ENCODE data around the gene KIF1A.

The KIF1A gene

GRCh38 chr2:240760576-240761246 is 59.3 kb downstream of the KIF1A start:
- no peak for DNase-seq

DNA sequence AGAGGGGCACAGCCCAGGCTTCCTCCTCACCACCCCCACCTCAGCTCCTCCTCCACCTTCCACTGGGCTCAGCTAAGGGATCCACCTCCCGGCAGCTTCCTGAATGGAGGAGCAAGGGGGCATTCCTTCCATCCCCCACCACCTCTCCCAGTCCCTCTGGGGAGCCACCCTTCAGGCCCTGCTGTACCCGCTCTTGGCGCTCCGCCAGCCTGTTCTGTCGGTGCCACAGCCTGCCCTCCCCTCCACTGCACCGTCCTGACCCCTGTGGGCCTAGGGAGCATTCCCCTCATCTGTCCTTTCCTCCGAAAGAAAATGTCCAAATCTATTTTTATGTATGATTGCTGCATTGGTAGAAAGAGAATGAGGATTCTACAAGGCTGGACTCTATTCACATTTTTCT is 59.9 kb downstream of the KIF1A start:
- no peak for DNase-seq

DNA sequence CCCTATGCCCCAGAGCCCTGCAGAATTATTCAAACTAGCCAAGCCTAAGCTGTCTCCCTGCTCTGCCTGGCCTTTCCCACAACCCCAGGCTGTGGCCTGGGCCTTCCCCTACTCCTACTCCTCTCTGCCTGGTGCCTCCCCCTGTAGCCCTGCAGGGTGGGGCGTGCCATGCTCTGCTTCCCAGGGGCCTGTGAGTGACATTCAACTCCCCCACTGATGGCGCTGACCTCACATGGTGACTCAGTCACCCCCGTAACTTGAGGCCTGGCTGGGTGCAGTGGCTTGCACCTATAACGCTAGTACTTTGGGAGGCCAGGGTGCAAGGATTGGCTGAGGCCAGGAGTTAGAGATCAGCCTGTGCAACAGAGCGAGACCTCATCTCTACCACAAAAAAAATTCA is 60.6 kb downstream of the KIF1A start:
- no peak for DNase-seq

DNA sequence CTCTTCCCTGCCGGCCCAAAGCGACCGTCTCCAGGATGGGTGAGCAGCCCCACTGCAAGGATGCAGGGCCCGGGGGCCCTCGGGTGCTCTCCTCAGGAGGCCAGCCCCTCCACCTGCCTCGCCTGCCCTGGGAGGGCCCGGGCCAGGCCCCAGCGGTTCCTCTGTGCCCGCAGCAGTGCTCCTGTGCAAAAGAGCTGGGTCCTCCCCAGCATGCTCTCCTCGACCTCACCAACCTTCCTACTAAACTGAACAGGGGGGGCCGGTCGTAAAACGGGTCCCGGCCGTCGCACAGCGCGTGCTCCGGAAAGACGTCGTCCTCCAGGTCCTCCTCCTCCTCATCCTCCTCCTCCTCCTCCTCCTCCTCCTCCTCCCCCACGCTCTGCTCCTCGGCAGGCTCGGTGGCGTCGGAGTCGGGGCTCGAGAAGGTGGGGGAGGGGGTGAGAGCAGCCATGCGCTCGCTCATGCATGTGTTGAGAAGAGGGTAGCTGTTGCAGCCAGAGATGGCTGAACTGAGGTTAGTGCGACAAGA is 62.9 kb downstream of the KIF1A start:
- DNase-seq, result no peak

DNA sequence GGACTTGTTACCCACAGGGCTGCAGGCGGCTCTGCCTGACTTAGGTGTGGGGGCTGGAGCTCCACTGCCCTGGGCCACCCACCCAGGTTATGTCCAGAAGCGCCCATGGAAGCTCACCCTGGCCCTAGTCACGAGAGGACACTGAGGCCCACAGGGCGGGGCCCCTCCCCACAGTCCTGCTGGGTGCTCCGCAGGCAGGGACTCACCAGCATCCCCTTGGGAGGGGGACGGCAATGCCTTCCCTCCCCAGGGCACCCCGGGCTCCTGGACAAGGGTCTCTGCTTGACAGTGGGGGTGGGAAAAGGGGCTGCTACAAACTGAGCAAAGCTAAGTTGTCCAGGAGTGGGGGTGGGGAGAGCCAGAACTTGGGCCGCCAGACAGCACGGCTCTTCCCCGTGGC is 67.8 kb downstream of the KIF1A start:
- no peak for DNase-seq

GRCh38 chr2:240750409-240750808 is 69.6 kb downstream of the KIF1A start:
- no peak for DNase-seq

- no peak for DNase-seq
Measured at GRCh38 chr2:240749516-240749915, 70.5 kb downstream of the KIF1A start.

DNA sequence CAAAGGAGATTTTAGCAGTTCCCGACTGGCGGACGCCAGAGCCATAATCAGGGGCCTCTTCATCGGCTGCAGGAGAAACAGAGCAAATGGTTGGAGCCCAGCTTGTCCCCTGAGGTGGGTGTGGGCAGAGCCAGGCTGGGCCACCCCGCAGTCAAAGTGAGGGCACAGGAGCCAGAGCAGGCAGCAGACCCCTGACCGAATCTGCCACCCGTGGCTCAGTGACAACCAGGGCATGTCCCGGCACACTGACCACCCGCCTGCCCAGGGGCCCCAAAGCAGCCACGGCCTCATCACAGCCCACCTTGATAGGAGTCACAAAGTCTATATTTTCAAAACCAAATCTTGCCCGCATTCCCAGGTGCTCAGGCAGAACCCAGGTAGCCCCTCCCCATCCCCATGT is 72.8 kb downstream of the KIF1A start:
- DNase-seq, result no peak

DNA sequence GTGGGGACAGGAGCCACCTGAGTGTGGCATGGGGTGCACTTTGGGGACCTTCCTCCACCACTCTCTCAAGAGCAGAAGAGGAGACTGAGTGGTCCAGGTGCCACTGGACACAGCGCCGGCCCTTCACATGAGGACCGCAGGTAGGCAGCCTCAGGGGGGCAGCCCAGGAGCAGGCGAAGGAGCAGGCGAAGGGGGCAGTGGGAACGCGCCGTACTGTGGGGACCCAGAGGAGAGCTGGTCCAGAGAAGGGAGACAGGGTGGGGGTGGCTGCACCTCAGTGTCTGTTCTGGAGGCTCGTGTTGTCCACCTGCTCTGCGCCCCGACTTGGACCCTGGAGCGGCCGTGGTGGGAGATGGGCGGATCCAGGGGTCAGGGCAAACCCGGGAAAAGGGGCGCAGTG is 73.3 kb downstream of the KIF1A start:
- no peak for DNase-seq

DNA sequence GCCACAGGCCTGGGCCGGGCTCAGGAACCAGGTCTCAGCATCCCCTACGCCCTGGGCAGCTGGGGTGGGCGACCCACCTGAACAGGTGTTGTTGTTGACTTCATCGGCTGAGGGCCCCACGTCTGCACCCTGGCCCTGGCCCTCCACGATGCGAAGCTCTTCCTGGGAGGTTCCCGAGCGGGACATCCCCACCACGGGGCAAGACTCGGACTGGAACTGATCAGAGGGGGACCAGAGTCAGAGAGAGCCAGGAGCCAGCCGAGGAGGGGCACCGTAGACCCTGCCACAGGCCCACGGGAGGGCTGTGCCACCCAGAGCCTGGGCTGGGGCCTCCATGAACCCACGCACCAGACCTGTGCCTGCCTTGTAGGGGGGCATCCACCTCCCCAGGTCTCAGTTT is 74.1 kb downstream of the KIF1A start:
- no peak for DNase-seq

DNA sequence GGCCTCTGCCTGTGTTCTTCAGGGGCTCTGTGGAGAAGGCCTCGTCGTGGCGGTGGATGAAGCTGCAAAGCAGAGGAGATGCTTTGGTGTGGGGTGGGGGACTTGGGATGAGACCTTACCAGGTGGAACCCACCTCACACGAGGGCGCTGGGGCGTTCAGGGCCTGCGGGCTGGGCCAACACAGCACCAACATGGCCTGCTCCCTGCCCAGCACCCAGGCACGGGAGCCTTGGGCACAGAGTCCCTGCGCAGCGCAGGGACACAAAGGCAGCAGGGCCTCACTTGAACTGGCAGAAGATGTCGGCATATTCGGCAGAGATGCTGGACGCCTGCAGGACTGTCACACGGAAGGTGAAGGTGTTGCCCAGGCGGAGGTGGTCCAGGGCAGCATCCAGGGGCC is 74.6 kb downstream of the KIF1A start:
- DNase-seq, result no peak

DNA sequence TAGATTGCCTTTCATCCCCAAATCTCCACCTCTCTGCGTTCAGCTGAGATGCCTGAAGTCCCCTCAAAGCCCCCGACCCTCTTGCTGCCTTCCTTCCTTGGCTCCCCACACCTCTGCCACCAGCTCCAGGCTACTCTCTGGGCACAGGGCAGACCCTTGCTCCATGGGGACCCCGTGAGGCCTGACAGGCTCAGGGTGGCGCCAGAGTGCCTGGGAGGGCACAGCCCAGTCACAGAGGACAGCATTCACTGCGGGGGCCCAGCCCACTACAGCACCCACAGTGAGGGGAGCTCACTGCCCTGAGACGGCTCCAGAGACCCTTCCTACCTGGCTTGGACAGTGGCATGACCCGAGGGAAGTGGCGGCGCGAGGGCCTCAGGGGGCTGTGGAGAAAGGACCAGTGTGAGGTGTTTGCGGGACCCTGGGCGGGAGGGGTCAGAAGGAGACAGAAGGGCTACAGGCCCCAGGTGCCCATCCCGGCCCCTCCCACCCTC is 77.4 kb downstream of the KIF1A start:
- no peak for DNase-seq

DNA sequence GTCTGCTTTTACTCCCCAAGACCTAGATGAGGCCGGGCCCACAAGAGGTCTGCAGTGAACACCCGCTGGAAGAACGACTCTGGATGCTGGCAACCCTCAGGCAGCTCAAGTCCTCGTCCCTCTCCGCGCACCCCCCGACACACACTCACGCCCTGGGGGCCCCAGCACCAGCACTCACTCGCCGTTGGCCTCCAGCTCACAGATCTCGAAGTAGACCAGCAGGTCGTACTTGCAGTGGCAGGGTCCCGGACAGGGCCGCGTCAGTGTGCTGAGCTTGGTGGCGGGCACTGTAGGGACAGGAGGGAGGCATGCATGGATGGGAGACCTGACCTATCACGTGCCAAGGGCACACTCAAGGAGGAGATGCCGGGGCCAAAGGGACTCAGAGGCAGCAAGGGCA is 78.9 kb downstream of the KIF1A start:
- no peak for DNase-seq

- DNase-seq, result no peak
Measured at GRCh38 chr2:240739797-240740196, 80.2 kb downstream of the KIF1A start.

DNA sequence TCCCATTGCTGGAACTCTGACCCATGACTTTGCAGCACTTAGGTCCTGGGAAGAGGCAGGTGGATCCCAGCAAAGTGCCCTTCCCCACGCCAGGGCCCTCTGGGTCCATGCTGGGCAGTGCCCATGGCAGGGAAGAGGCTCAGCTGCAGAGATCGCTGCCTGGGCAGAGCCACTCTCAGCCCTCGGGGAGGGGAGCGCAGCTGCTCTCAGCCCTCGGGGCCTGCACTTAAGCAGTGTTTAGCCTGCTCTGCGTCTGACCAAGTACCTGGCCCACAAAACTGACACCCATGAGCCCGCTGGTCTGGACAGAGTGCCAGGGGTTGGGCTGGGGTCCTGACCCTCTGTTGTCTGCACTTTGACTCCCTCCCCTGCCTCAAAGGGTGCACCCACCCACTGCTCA is 82.1 kb downstream of the KIF1A start:
- DNase-seq, result no peak

DNA sequence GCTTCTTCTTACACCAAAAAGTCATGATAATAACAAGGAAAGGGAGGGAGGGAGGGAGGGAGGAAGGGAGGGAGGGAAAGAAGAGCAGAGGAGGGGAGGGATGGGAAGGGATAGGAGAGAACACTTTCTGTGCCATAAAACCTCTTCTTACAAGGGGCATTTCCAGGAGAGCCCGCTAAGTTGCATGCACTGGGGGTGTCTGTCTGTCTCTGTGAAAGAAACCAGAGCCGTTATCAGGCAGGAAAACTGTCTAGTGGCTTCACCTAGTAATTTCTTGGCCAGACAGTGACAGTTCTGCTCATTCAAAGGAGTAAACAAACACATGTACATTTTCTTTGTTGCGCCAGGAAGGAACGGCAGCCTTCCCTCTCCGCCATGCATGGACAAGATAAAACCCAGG is 82.5 kb downstream of the KIF1A start:
- no peak for DNase-seq

- no peak for DNase-seq
Measured at GRCh38 chr2:240736281-240737250, 83.5 kb downstream of the KIF1A start.

GRCh38 chr2:240735476-240735875 is 84.5 kb downstream of the KIF1A start:
- no peak for DNase-seq

DNA sequence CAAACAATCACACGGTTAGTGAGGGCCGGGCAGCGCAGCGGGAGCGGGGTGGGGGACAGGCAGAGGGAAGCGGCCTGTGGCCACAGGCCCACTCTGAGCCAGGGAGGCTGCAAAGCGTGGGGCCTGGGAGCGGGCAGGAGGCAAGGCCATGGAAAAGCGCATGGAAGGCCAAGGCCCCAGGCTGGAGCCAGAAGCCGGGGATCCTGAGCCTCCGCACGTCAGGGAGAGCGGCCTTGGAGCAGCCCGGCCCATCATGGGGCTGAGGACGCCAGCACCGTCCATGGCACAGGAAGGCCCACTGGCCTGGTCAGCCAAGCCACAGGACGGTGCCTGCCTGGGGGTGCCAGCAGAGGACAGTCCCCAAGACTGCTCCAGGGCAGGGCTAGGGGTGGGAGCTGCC is 85.3 kb downstream of the KIF1A start:
- no peak for DNase-seq

DNA sequence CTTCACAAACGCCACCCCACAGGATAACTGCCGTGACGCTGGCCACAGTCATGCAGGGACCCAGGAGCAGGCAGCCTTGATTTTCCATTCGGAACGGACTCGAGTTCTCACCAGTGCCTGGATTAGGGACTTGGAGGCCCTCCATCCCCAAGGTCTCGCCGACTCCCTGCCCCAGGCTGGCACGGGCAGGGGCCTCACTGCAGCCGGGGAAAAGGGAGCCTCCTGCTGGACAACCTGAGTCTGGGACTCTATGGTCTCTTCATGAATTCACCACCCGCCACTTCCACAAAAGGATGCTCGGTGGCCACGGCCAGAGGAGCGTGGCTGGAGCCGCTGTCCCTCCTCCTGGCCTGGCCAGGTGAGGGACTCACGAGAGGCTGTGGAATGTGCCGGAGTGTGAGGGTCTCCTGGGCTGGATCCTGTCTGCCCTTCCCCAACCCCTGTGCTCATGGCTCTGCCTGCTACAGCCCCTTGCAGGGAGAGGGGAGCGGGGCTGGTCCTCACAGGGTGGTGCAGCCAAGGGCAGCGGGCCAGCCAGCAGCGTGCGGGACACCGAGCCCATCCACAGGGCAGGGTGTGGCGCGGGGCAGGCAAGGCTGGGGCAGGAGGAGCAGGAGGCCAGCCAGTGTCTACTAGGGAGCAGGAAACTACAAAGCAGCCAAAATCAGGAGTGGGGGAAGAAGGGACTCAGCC is 86.1 kb downstream of the KIF1A start:
- DNase-seq, result no peak

GRCh38 chr2:240732911-240733622 is 87.0 kb downstream of the KIF1A start:
- DNase-seq, result no peak

DNA sequence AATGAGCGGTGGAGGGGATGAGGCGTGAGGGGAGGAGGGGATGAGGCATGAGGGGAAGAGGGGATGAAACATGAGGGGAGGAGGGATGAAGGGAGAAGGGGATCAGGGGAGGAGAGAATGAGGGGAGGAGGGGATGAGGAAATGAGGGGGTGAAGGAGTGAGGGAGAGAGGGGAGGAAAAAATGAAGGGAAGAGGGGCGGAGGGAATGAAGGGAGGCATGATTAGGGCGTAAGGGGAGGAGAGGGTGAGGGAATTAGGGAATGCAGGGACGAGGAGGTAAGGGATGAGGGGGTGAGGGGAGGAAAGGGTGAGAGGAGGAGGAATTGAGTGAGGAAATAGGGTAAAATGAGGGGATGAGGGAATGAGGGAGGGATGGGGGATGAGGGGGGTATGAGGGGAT is 87.8 kb downstream of the KIF1A start:
- no peak for DNase-seq

DNA sequence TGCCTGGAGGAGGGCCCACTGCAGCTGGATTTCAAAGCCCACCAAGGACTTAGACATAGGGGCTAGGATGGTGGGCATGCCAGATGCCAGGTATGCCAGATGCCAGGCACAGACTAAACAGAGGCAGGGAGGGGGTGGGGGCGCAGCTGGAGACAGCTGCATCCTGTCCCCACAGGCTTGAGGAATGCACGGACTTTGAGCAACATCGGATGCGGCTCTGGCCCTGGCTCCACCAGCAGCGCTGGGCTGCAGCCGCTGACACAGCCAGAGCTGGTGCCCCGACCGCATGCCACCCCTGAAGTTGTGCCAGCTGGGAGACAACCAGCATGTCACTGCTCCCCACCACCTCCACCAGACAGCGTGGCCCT is 88.9 kb downstream of the KIF1A start:
- no peak for DNase-seq

Measured in activated CD4-positive, CD25-positive, alpha-beta regulatory T cell (primary cell).